Measurements from ENCODE around the gene TM6SF1. TPM values are rescaled to one million over a fixed set of nuclear protein-coding genes. Genes with fewer than 3 reads are reported as not detected.
A peak's percentile ranks its signal among the peaks of the same experiment; 100 is the strongest.

The TM6SF1 gene
- total and polyA plus RNA-seq, 2 donors from 2014 or later = 2.6 to 10.4 TPM

DNA sequence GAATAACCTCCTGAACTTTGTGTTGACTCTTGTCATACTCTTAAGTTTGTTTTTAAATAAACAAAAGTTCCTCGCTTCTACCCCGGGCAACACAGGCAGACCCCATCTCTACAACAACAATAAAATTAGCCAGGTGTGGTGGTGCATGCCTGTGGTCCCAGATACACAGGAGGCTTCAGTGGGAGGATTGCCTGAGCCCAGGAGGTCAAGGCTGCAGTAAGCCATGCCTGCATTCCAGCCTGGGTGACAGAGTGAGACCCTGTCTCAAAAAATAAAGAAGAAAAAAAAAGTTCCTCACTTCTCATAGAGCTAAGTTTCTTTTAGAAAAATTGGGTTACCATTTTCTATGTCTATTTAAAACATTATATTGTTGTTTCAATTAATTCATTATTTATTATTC lies 70.9 kb downstream of the TM6SF1 start:
- no peak for FAIRE-seq
- intact Hi-C loops (cut with DNase I) = no loop called here
- peak in 2 of 5 donors; percentile 8 to 17 for DNase-seq
- no peaks in the 10 kb centered on the region for H3K9me3 ChIP-seq (ENCODE audit: control insufficient read depth in 2 of 3, insufficient read depth in 1 of 3, low read length in 3 of 3)
- no peak overlapping the region for H3K4me3 ChIP-seq (ENCODE audit: low read length in 3 of 3)
- no peaks in the 10 kb centered on the region for H3K4me1 ChIP-seq (ENCODE audit: control insufficient read depth in 2 of 3, insufficient read depth in 2 of 3, low read depth in 1 of 3, low read length in 3 of 3)
- H3K27me3 ChIP-seq (ENCODE audit: control insufficient read depth, insufficient read depth, low read length) = no peaks in the 10 kb centered on the region
- H3K36me3 ChIP-seq (ENCODE audit: control insufficient read depth in 2 of 3, insufficient read depth in 3 of 3, low read length in 3 of 3) = no peaks in the 10 kb centered on the region
- no peak overlapping the region for H3K27ac ChIP-seq (ENCODE audit: low read depth in 2 of 2, low read length in 2 of 2)
- H3K9ac ChIP-seq (ENCODE audit: low read length in 3 of 3) = no peak overlapping the region
- TF ChIP-seq, protein P1, sequence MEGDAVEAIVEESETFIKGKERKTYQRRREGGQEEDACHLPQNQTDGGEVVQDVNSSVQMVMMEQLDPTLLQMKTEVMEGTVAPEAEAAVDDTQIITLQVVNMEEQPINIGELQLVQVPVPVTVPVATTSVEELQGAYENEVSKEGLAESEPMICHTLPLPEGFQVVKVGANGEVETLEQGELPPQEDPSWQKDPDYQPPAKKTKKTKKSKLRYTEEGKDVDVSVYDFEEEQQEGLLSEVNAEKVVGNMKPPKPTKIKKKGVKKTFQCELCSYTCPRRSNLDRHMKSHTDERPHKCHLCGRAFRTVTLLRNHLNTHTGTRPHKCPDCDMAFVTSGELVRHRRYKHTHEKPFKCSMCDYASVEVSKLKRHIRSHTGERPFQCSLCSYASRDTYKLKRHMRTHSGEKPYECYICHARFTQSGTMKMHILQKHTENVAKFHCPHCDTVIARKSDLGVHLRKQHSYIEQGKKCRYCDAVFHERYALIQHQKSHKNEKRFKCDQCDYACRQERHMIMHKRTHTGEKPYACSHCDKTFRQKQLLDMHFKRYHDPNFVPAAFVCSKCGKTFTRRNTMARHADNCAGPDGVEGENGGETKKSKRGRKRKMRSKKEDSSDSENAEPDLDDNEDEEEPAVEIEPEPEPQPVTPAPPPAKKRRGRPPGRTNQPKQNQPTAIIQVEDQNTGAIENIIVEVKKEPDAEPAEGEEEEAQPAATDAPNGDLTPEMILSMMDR (IDR thresholded peaks at IDR 0.05; ENCODE audit: borderline replicate concordance, extremely low read depth, insufficient read depth) = no peak

DNA sequence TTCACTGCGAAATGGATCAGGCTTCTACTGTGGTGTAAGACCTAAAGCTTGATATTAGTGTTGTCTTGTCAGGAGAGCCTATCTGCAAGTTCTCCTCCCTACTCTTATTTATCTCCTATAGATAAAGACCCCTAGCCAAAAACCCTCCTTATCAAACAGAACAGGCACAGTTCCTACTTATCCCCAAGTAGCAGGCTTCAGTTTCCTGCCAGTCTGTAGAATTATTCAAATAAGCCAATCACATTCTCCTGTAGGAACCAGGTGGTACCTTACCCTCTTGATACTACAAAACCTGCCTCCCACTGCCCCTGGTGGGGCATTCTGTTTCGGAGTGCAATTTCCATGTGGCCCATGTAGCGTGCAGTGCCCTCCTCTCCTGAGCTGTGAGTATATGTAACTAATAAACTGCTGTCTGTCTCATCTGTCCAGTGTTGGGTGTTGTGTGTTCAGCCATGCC lies 71.5 kb downstream of the TM6SF1 start:
- intact Hi-C loops (cut with DNase I) = no loop called here
- FAIRE-seq = no peak
- H3K9ac ChIP-seq (ENCODE audit: low read length in 3 of 3) = no peak overlapping the region

DNA sequence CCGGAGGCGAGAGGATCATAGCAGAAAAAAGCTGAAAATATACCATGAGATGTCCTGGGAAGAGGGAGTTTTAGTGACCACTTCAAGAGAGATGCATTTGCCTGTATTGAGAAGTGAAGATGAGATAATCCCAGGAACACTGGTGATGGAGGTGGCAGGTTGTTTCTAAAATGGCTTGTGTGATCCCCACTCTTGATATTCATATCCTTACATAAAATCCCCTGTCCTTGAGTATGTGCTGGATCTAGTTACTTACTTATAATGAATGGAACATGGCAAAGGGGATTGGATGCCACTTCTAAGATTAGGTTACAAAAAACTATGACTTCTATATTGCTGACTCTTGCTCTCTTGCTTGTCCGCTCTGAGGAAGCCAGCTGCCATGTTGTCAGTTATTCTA lies 78.1 kb downstream of the TM6SF1 start:
- no peaks in the 10 kb centered on the region for H3K36me3 ChIP-seq (ENCODE audit: control insufficient read depth in 2 of 3, insufficient read depth in 3 of 3, low read length in 3 of 3)
- no peak for FAIRE-seq
- no peaks in the 10 kb centered on the region for H3K4me1 ChIP-seq (ENCODE audit: control insufficient read depth in 2 of 3, insufficient read depth in 2 of 3, low read depth in 1 of 3, low read length in 3 of 3)
- no peaks in the 10 kb centered on the region for H3K9me3 ChIP-seq (ENCODE audit: control insufficient read depth in 2 of 3, insufficient read depth in 1 of 3, low read length in 3 of 3)
- H3K9ac ChIP-seq (ENCODE audit: low read length in 3 of 3) = no peak overlapping the region
- H3K27me3 ChIP-seq (ENCODE audit: control insufficient read depth, insufficient read depth, low read length) = no peaks in the 10 kb centered on the region
- intact Hi-C loops (cut with DNase I) = no loop called here
- H3K27ac ChIP-seq (ENCODE audit: low read depth in 2 of 2, low read length in 2 of 2) = no peak overlapping the region
- TF ChIP-seq, protein P1 (IDR thresholded peaks at IDR 0.05; ENCODE audit: borderline replicate concordance, extremely low read depth, insufficient read depth) = no peak
- no peak overlapping the region for H3K4me3 ChIP-seq (ENCODE audit: low read length in 3 of 3)
- DNase-seq = no peak

More for the DNA sequence above, 71.5 kb downstream of the TM6SF1 start:
- no peaks in the 10 kb centered on the region for H3K9me3 ChIP-seq (ENCODE audit: control insufficient read depth in 2 of 3, insufficient read depth in 1 of 3, low read length in 3 of 3)
- no peaks in the 10 kb centered on the region for H3K27me3 ChIP-seq (ENCODE audit: control insufficient read depth, insufficient read depth, low read length)
- TF ChIP-seq, protein P1 (IDR thresholded peaks at IDR 0.05; ENCODE audit: borderline replicate concordance, extremely low read depth, insufficient read depth) = no peak
- peak in 1 of 5 donors; percentile 16 for DNase-seq
- H3K27ac ChIP-seq (ENCODE audit: low read depth in 2 of 2, low read length in 2 of 2) = no peak overlapping the region
- H3K4me3 ChIP-seq (ENCODE audit: low read length in 3 of 3) = no peak overlapping the region
- H3K4me1 ChIP-seq (ENCODE audit: control insufficient read depth in 2 of 3, insufficient read depth in 2 of 3, low read depth in 1 of 3, low read length in 3 of 3) = no peaks in the 10 kb centered on the region
- H3K36me3 ChIP-seq (ENCODE audit: control insufficient read depth in 2 of 3, insufficient read depth in 3 of 3, low read length in 3 of 3) = no peaks in the 10 kb centered on the region

Small RNA genes within 50 kb of the gene (microRNA-seq; reads per million reads assigned to microRNA genes)
- not detected for gene MIR4515

Other genes starting within 250 kb of the TM6SF1 start
- 35.8 TPM for gene HOMER2, start 154.9 kb upstream of the TM6SF1 start, total RNA-seq
- gene HOMER2, start 154.9 kb upstream of the TM6SF1 start, polyA plus RNA-seq (ENCODE audit: insufficient read depth, low read depth, low replicate concordance) = 4.6 TPM
- gene RAMAC, start 121.4 kb upstream of the TM6SF1 start, total RNA-seq = 20.3 TPM
- 18.3 TPM for gene RAMAC, start 121.4 kb upstream of the TM6SF1 start, polyA plus RNA-seq (ENCODE audit: insufficient read depth, low read depth, low replicate concordance)
- 20.5 TPM for gene C15orf40, start 96.0 kb upstream of the TM6SF1 start, total RNA-seq
- 44.1 TPM for gene C15orf40, start 96.0 kb upstream of the TM6SF1 start, polyA plus RNA-seq (ENCODE audit: insufficient read depth, low read depth, low replicate concordance)
- 52.0 TPM for gene BTBD1, start 40.4 kb upstream of the TM6SF1 start, total RNA-seq
- gene BTBD1, start 40.4 kb upstream of the TM6SF1 start, polyA plus RNA-seq (ENCODE audit: insufficient read depth, low read depth, low replicate concordance) = 29.1 TPM
- gene HDGFL3, start 100.2 kb downstream of the TM6SF1 start, total RNA-seq = 40.1 TPM
- 13.9 TPM for gene HDGFL3, start 100.2 kb downstream of the TM6SF1 start, polyA plus RNA-seq (ENCODE audit: insufficient read depth, low read depth, low replicate concordance)
- 0.38 TPM for gene BNC1, start 177.0 kb downstream of the TM6SF1 start, total RNA-seq
- not detected for gene BNC1, start 177.0 kb downstream of the TM6SF1 start, polyA plus RNA-seq (ENCODE audit: insufficient read depth, low read depth, low replicate concordance)